WI38 (cell line): Measurements from ENCODE around the gene KCNG2.

ENCODE experiments used
- H3K4me3 ChIP-seq: 2 replicates; pipeline ENCODE4 v1.5.1; 2011; ENCODE audit warnings: low read depth, mild to moderate bottlenecking, control low read depth, low read length
- TF ChIP-seq, protein P1 (sequence below): IDR thresholded peaks from 2 replicates; pipeline ENCODE4 v1.5.1; 2012; ENCODE audit warnings: low read depth, mild to moderate bottlenecking, control low read depth, low read length

KCNG2 gene

DNA sequence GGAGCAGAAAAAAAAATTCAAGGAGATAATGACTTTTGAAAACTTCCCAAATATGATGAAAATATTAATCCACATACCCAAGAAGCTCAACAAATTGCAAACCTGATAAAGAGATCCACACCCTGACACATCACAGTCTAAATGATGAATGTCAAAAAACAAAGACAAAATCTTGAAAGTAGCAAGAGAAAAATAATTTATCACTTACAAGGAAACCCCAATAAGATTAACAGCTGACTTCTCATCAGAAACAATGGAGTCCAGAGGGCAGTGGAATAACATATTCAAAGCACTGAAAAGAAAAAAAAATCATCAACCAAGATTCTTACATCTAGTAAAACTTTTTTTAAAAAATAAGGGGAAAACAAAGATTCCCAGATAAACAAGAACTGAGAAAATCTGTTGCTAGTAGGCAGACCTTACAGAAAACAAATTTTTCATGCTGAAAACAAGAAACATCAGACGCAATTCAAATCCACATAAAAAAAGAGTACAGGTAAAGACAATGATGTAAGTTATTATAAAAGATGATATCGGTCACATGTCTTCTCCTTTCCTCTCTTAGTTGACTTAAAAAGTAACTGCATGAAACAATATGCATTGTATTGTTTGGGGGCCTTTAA is 132.4 kb downstream of the KCNG2 start:
- TF ChIP-seq, protein P1, sequence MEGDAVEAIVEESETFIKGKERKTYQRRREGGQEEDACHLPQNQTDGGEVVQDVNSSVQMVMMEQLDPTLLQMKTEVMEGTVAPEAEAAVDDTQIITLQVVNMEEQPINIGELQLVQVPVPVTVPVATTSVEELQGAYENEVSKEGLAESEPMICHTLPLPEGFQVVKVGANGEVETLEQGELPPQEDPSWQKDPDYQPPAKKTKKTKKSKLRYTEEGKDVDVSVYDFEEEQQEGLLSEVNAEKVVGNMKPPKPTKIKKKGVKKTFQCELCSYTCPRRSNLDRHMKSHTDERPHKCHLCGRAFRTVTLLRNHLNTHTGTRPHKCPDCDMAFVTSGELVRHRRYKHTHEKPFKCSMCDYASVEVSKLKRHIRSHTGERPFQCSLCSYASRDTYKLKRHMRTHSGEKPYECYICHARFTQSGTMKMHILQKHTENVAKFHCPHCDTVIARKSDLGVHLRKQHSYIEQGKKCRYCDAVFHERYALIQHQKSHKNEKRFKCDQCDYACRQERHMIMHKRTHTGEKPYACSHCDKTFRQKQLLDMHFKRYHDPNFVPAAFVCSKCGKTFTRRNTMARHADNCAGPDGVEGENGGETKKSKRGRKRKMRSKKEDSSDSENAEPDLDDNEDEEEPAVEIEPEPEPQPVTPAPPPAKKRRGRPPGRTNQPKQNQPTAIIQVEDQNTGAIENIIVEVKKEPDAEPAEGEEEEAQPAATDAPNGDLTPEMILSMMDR: no peak
- H3K4me3 ChIP-seq: no peak overlapping the region

DNA sequence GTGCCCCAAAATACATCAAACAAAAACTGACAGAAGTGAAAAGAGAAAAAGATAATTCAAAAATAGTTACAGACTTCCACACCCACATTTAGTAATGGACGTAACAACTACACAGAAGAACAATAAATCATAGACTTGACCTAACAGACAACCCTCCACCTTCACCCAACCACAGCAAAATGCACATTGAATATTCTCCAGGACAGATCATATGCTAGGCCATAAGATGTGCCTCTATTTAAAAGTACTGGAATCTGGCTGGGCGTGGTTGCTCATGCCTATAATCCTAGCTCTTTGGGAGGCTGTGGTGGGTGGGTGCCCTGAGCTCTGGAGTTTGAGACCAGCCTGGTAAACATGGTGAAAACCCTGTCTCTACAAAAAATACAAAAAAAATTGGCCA is 133.7 kb downstream of the KCNG2 start:
- TF ChIP-seq, protein P1: no peak
- H3K4me3 ChIP-seq: no peak overlapping the region

- TF ChIP-seq, protein P1: no peak
- no peak overlapping the region for H3K4me3 ChIP-seq
These were observed 135.2 kb downstream of the KCNG2 start for GRCh38 chr18:79932907-79933306.

GRCh38 chr18:79933765-79934164 is 136.0 kb downstream of the KCNG2 start:
- TF ChIP-seq, protein P1: no peak
- H3K4me3 ChIP-seq: no peak overlapping the region

DNA sequence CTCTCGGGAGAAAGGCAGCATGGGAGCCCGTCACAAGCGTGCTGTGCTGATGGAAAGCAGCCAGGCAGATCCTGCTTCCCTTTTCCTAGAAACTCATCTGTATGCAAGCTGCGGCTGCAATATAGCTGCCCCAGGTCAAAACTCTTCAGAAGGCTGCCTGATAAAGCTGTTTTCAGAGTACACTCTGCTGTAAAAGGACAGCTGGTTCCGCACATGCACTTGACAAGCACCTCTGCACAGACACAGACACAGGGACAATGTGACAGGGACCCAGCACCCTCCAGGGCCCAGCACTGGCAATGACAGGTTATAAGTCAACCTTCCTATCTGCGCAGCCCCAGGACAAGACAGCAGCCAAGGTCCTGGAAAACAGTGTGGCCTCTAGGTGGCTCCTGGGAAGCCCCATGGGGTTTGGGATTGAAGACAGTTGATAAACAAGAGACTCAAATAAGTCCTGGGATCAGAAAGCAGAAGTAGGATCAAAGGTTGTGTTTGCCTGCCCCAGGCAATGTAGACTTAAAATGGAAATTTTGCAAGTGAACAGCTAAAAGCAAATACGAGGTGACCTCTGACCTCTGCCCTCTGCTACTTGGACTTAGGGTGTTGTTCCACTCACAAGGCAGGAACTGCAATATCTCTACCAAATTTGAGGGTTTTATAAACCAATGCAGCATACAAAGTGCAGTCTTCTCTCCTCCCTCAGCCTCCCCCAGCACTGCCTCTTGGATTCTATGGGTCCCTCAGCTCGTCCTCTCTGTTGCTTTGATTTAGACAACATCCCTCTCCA is 136.8 kb downstream of the KCNG2 start:
- TF ChIP-seq, protein P1: no peak
- H3K4me3 ChIP-seq: no peak overlapping the region

DNA sequence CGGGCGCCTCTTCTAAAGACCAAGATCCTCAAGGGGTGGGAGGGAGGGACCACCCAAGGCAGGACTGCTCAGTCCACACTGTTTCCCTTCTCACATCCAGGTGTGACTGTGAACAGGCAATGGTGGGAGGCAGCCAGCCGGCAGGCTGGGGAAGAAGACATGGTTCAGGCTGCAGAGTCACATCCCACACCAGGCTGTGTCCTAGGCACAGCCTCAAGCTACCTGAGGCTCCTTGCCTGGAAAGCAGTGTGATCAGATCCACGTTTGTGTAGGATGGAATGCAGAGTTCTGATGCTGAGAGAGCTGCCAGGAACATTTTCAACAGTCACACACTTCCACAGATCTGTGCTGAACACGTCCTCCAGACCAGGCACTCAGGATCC is 137.4 kb downstream of the KCNG2 start:
- TF ChIP-seq, protein P1: no peak

GRCh38 chr18:79935499-79935898 is 137.8 kb downstream of the KCNG2 start:
- TF ChIP-seq, protein P1: no peak
- no peak overlapping the region for H3K4me3 ChIP-seq

More for the DNA sequence above, 137.4 kb downstream of the KCNG2 start:
- no peak overlapping the region for H3K4me3 ChIP-seq
